ENCODE data around the gene ARHGEF19. TPM values are rescaled to one million over a fixed set of nuclear protein-coding genes. Genes with fewer than 3 reads are reported as not detected.
A peak's percentile ranks its signal among the peaks of the same experiment; 100 is the strongest.

The ARHGEF19 gene
- total and polyA plus RNA-seq, 2 of the 13 experiments (the other 11 are each of a cell fraction or from before 2014, with no cell fraction given) = 1.7 to 1.8 TPM

DNA sequence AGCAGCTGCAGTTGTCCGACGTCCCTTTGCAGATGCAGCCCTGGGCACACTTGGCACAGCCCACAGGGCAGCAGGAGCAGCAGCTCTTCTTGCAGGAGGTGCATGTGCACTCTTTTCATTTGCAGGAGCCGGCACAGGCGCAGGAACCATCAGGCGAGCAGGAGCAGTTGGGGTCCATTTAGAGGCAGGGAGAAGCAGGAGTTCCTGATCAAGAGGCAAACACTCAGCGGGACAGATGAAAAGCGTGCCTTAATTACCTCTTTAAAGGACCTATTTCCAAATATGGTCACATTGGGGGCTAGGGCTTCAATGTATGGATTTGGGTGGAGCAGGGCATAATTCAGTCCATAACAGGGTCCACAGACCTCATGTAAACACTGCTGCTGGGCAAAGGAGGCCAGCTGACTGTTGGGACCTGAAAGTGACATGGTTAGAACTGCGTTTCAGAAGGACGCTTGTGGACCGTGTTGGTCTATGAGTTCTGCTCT, 28.8 kb upstream of the ARHGEF19 start (continued):
- TF ChIP-seq ZBTB20 (CRISPR knock-in tag; IDR thresholded peaks at IDR 0.05; ENCODE audit: borderline replicate concordance, low read depth) = peak; percentile 95; the same call in 1 of the 2 replicates

DNA sequence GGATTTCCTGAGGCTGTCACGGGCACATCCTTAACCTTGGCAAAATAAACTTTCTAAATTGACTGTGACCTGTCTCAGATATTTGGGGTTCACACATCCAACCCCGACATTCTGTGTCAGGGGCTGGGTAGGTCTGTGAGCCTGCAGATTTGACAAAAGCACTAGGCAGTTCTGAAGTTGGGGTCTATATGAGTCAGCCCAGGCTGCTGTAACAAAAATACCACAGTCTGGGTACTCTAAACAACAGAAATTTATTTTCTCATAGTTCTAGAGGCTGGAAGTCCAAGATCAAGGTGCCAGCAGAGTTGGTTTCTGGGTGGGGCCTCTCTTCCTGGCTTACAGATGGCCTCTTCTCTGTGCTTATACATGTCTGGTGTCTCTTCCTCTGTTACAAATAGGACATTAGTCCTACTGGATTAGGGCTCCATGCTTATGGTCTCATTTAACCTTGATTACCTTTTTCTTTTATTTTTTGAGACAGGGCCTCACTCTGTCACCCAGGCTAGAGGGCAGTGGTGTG, 27.6 kb upstream of the ARHGEF19 start:
- Histone ChIP-seq H2AFZ (ENCODE audit: low read length) (no peak overlapping the region), H3K36me3 (replicated peaks in 1 of 2; ENCODE audit: control insufficient read depth in 1 of 2, insufficient read depth in 2 of 2, low read length in 2 of 2) (no peaks in the 10 kb centered on the region), H3K9me3 (ENCODE audit: low read length) (no peaks in the 10 kb centered on the region), H3K9ac (ENCODE audit: insufficient read depth, low read depth, low read length) (no peak overlapping the region), H3K4me3 (replicated peaks in 1 of 3; ENCODE audit: insufficient read depth in 1 of 3, low read depth in 2 of 3, low read length in 3 of 3) (no peak overlapping the region), H4K20me1 (ENCODE audit: insufficient read depth, low read length) (no peaks in the 10 kb centered on the region), H3K4me1 (ENCODE audit: insufficient read depth, low read length) (peaks cover 58% of the 10 kb centered on the region), H3K27me3 (ENCODE audit: control insufficient read depth in 1 of 2, insufficient read depth in 2 of 2, low read length in 2 of 2) (no peaks in the 10 kb centered on the region), H3K79me2 (ENCODE audit: insufficient read depth, low read length) (no peaks in the 10 kb centered on the region), H3K4me2 (ENCODE audit: low read depth, low read length) (no peak overlapping the region), H3K27ac (ENCODE audit: extremely low read length, insufficient read depth, low read length) (no peak overlapping the region)
- BruUV-seq (replicated peaks) = no TSS peak
- intact Hi-C loops (cut with micrococcal nuclease; ENCODE audit: unreplicated experiment) = no loop called here
- 85% methylated on average over 2 of the region's 2 CpGs for WGBS (ENCODE audit: low lambda C conversion rate)
- DNase-seq (ENCODE audit: low spot score) (no peak), ATAC-seq (no peak), FAIRE-seq (peak; percentile 26)
- in situ Hi-C loops (cut with HindIII; ENCODE audit: extremely low pct_ligation_motif_present, low pct_unique_long_range_greater_than_20kb) = loop anchor here (5.0 kb wide), 2 partner anchors 33 to 163 kb away; no protein-coding TSS in a partner anchor
- ChIA-PET CTCF (ENCODE audit: low intra/inter-chr PET ratio, low total read pairs) (no interaction called here), POLR2A (no interaction called here)
- TF ChIP-seq, protein P1, sequence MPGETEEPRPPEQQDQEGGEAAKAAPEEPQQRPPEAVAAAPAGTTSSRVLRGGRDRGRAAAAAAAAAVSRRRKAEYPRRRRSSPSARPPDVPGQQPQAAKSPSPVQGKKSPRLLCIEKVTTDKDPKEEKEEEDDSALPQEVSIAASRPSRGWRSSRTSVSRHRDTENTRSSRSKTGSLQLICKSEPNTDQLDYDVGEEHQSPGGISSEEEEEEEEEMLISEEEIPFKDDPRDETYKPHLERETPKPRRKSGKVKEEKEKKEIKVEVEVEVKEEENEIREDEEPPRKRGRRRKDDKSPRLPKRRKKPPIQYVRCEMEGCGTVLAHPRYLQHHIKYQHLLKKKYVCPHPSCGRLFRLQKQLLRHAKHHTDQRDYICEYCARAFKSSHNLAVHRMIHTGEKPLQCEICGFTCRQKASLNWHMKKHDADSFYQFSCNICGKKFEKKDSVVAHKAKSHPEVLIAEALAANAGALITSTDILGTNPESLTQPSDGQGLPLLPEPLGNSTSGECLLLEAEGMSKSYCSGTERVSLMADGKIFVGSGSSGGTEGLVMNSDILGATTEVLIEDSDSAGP (CRISPR knock-in tag; IDR thresholded peaks at IDR 0.05; ENCODE audit: borderline replicate concordance) = no peak
- TF ChIP-seq ZNF12 (CRISPR knock-in tag; IDR thresholded peaks at IDR 0.05) = peak; percentile 81

Data from HepG2 (cell line).